ENCODE results near the gene SEM1. TPM values are rescaled to one million over a fixed set of nuclear protein-coding genes. Genes with fewer than 3 reads are reported as not detected.

Gene SEM1
- polyA plus RNA-seq, 1 donor (not counting 4 experiments of a cell fraction or from before 2014, with no cell fraction given): 180 TPM

GRCh38 chr7:96707901-96708774 is 1.5 kb downstream of the SEM1 start:
- Histone ChIP-seq H3K9me1 (ENCODE audit: control insufficient read depth, extremely low read depth, insufficient read depth, low read length) (no peaks in the 10 kb centered on the region), H2AFZ (ENCODE audit: control insufficient read depth, low read length) (no peak overlapping the region), H3K9ac (ENCODE audit: control insufficient read depth, extremely low read depth, insufficient read depth, low read length) (peak overlapping the region; percentile 92), H3K79me2 (ENCODE audit: control insufficient read depth, insufficient read depth, low read length) (peaks cover 57% of the 10 kb centered on the region), H4K20me1 (ENCODE audit: control insufficient read depth, extremely low read depth, insufficient read depth, low read length) (peaks cover 2% of the 10 kb centered on the region), H3K9me3 (ENCODE audit: control insufficient read depth, low read depth, low read length) (no peaks in the 10 kb centered on the region), H3K27me3 (ENCODE audit: control insufficient read depth, extremely low read depth, insufficient read depth, low read length) (no peaks in the 10 kb centered on the region), H3K4me2 (ENCODE audit: control insufficient read depth, extremely low read depth, insufficient read depth, low read depth, low read length) (peak overlapping the region; percentile 89), H3K4me1 (ENCODE audit: control insufficient read depth, extremely low read depth, insufficient read depth, low read length) (peaks cover 21% of the 10 kb centered on the region), H3K27ac (ENCODE audit: control insufficient read depth, insufficient read depth, low read length) (peak overlapping the region; percentile 93), H3K36me3 (ENCODE audit: control insufficient read depth in 2 of 2, extremely low read depth in 1 of 2, insufficient read depth in 2 of 2, low read length in 2 of 2) (peaks cover 0 to 1% of the 10 kb centered on the region in 2 experiments), H3K4me3 (ENCODE audit: control insufficient read depth in 2 of 3, extremely low read depth in 1 of 3, insufficient read depth in 2 of 3, low read depth in 1 of 3, low read length in 3 of 3) (peak overlapping the region; percentile 50 to 95 (median 81))
- FAIRE-seq (peak; percentile 13), DNase-seq (ENCODE audit: low read depth, low spot score) (no peak)
- no peak for TF ChIP-seq CTCF (optimal IDR thresholded peaks at IDR 0.05 in 1 of 3, IDR thresholded peaks at IDR 0.05 in 1 of 3, conservative IDR thresholded peaks at IDR 0.05 in 1 of 3; ENCODE audit: extremely low read depth in 1 of 3, insufficient read depth in 2 of 3, low read length in 3 of 3)
- TF ChIP-seq EZH2 (IDR thresholded peaks at IDR 0.05; ENCODE audit: low read length): no peak
- dilution Hi-C loops (cut with MboI; ENCODE audit: extremely low pct_ligation_motif_present, low sequenced_read_pairs): no loop called here

- no peak overlapping the region for H3K4me2 ChIP-seq (ENCODE audit: control insufficient read depth, extremely low read depth, insufficient read depth, low read depth, low read length)
- H3K4me3 ChIP-seq (ENCODE audit: control insufficient read depth in 2 of 3, extremely low read depth in 1 of 3, insufficient read depth in 2 of 3, low read depth in 1 of 3, low read length in 3 of 3): no peak overlapping the region
- H3K9me3 ChIP-seq (ENCODE audit: control insufficient read depth, low read depth, low read length): no peaks in the 10 kb centered on the region
- TF ChIP-seq EZH2 (IDR thresholded peaks at IDR 0.05; ENCODE audit: low read length) (no peak), CTCF (optimal IDR thresholded peaks at IDR 0.05 in 1 of 3, IDR thresholded peaks at IDR 0.05 in 1 of 3, conservative IDR thresholded peaks at IDR 0.05 in 1 of 3; ENCODE audit: extremely low read depth in 1 of 3, insufficient read depth in 2 of 3, low read length in 3 of 3) (peak in 1 of 3 experiments; percentile 2)
- H3K27ac ChIP-seq (ENCODE audit: control insufficient read depth, insufficient read depth, low read length): no peak overlapping the region
- FAIRE-seq (no peak), DNase-seq (ENCODE audit: low read depth, low spot score) (no peak)
- no peak overlapping the region for H3K9ac ChIP-seq (ENCODE audit: control insufficient read depth, extremely low read depth, insufficient read depth, low read length)
- H4K20me1 ChIP-seq (ENCODE audit: control insufficient read depth, extremely low read depth, insufficient read depth, low read length): peaks cover 8% of the 10 kb centered on the region
- dilution Hi-C loops (cut with MboI; ENCODE audit: extremely low pct_ligation_motif_present, low sequenced_read_pairs): no loop called here
- H3K79me2 ChIP-seq (ENCODE audit: control insufficient read depth, insufficient read depth, low read length): peaks cover 91% of the 10 kb centered on the region
- H3K36me3 ChIP-seq (ENCODE audit: control insufficient read depth in 2 of 2, extremely low read depth in 1 of 2, insufficient read depth in 2 of 2, low read length in 2 of 2): peaks cover 0 to 1% of the 10 kb centered on the region in 2 experiments
- H3K4me1 ChIP-seq (ENCODE audit: control insufficient read depth, extremely low read depth, insufficient read depth, low read length): no peaks in the 10 kb centered on the region
- H3K27me3 ChIP-seq (ENCODE audit: control insufficient read depth, extremely low read depth, insufficient read depth, low read length): no peaks in the 10 kb centered on the region
- no peak overlapping the region for H2AFZ ChIP-seq (ENCODE audit: control insufficient read depth, low read length)
- H3K9me1 ChIP-seq (ENCODE audit: control insufficient read depth, extremely low read depth, insufficient read depth, low read length): peaks cover 4% of the 10 kb centered on the region
These were observed 8.4 kb downstream of the SEM1 start for GRCh38 chr7:96701258-96701657.

Data from keratinocyte (primary cell).